ENCODE measurements around the gene SPDYC. TPM values are rescaled to one million over a fixed set of nuclear protein-coding genes. Genes with fewer than 3 reads are reported as not detected.

The SPDYC gene
- total and polyA plus RNA-seq, 2 donors from 2014 or later: 0.43 TPM; not detected in 1

DNA sequence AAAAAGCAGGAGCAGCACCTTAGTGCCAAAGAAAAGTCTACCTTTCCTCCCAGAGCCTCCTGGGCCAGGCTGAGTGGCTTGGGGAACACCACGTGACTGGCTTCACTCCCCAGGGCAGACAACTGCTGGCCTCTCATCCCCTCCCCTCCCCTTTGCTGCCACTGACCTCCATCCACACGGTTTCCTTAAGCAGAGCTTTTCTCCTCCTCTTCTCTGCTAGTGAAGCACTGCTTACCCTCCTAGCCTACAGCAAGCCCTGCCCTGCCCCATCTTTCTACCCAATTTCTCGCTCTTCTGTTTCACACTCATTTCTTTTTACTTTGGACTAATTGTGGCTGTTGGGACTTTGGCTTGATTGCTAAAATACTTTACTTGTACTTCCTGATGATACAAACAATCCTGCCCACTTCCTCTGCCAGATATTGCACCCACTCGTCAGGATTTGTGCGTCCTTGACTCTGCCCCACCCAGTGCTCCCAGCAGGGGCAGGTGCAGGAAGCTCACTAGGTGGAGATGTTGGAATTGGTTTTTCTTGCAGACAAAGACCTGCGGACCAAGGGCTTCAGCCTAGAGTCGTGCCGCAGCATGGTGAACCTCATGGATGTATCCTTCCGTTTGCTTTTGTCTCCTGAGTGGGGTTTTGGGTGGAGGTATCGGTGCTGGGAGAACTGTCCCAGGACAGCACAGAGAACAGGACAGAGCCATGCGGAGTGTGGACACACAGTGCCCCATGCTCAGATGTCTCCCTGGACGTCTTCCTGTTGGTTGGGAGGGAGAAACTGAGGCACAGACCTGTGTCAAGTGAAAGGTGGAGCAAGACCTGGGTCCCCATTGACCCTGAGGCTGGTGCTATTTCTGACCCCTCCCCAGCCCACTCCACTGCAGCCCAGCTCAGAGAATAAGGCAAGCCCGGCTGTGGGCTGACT lies 39.0 kb downstream of the SPDYC start:
- Histone ChIP-seq H3K27ac (ENCODE audit: low read depth in 2 of 2, low read length in 2 of 2) (no peak overlapping the region), H3K9me3 (ENCODE audit: control insufficient read depth in 2 of 3, insufficient read depth in 1 of 3, low read length in 3 of 3) (no peaks in the 10 kb centered on the region), H3K9ac (ENCODE audit: low read length in 3 of 3) (no peak overlapping the region), H3K36me3 (ENCODE audit: control insufficient read depth in 2 of 3, insufficient read depth in 3 of 3, low read length in 3 of 3) (peaks cover 0 to 45% (median 23%) of the 10 kb centered on the region in 3 donors), H3K27me3 (ENCODE audit: control insufficient read depth, insufficient read depth, low read length) (no peaks in the 10 kb centered on the region), H3K4me1 (ENCODE audit: control insufficient read depth in 2 of 3, insufficient read depth in 2 of 3, low read depth in 1 of 3, low read length in 3 of 3) (peaks cover 0 to 3% (median 0%) of the 10 kb centered on the region in 3 donors), H3K4me3 (ENCODE audit: low read length in 3 of 3) (no peak overlapping the region)
- TF ChIP-seq, protein P1, sequence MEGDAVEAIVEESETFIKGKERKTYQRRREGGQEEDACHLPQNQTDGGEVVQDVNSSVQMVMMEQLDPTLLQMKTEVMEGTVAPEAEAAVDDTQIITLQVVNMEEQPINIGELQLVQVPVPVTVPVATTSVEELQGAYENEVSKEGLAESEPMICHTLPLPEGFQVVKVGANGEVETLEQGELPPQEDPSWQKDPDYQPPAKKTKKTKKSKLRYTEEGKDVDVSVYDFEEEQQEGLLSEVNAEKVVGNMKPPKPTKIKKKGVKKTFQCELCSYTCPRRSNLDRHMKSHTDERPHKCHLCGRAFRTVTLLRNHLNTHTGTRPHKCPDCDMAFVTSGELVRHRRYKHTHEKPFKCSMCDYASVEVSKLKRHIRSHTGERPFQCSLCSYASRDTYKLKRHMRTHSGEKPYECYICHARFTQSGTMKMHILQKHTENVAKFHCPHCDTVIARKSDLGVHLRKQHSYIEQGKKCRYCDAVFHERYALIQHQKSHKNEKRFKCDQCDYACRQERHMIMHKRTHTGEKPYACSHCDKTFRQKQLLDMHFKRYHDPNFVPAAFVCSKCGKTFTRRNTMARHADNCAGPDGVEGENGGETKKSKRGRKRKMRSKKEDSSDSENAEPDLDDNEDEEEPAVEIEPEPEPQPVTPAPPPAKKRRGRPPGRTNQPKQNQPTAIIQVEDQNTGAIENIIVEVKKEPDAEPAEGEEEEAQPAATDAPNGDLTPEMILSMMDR (IDR thresholded peaks at IDR 0.05; ENCODE audit: borderline replicate concordance, extremely low read depth, insufficient read depth): no peak
- no peak for FAIRE-seq
- DNase-seq: peak in 2 of 5 donors; percentile 8 to 17
- intact Hi-C loops (cut with DNase I): no loop called here

DNA sequence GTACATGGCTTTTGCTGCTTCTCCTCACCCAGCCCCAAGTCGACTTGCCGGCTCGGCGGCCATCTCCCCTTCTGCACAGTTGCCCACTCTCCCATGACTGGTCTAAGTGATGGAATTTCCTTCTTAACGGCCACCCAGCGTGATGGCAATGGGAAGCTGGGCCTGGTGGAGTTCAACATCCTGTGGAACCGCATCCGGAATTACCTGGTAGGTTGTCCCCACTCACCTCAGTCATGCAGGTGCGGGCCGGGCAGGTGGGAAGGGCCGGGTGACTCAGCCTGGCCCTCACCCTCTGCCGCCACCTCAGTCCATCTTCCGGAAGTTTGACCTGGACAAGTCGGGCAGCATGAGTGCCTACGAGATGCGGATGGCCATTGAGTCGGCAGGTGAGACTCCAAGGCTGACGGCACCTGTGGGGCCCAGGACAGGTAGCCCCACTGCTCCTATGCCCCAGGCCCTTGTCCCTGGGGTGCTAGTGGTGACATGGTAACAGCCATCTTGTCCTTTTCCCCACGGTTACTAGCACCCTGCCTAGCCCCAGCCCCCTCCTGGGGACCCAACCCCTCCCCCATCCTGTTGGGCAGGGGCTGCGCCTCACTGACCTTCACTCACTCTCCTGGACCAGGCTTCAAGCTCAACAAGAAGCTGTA lies 39.8 kb downstream of the SPDYC start:
- DNase-seq (peak in 2 of 5 donors; percentile 30 to 47), FAIRE-seq (no peak)
- Histone ChIP-seq H3K9me3 (ENCODE audit: control insufficient read depth in 2 of 3, insufficient read depth in 1 of 3, low read length in 3 of 3) (no peaks in the 10 kb centered on the region), H3K36me3 (ENCODE audit: control insufficient read depth in 2 of 3, insufficient read depth in 3 of 3, low read length in 3 of 3) (peaks cover 0 to 45% (median 23%) of the 10 kb centered on the region in 3 donors), H3K27me3 (ENCODE audit: control insufficient read depth, insufficient read depth, low read length) (no peaks in the 10 kb centered on the region), H3K9ac (ENCODE audit: low read length in 3 of 3) (no peak overlapping the region), H3K4me1 (ENCODE audit: control insufficient read depth in 2 of 3, insufficient read depth in 2 of 3, low read depth in 1 of 3, low read length in 3 of 3) (peaks cover 0 to 3% (median 0%) of the 10 kb centered on the region in 3 donors), H3K4me3 (ENCODE audit: low read length in 3 of 3) (no peak overlapping the region), H3K27ac (ENCODE audit: low read depth in 2 of 2, low read length in 2 of 2) (no peak overlapping the region)
- intact Hi-C loops (cut with DNase I): no loop called here
- TF ChIP-seq, protein P1 (IDR thresholded peaks at IDR 0.05; ENCODE audit: borderline replicate concordance, extremely low read depth, insufficient read depth): no peak

DNA sequence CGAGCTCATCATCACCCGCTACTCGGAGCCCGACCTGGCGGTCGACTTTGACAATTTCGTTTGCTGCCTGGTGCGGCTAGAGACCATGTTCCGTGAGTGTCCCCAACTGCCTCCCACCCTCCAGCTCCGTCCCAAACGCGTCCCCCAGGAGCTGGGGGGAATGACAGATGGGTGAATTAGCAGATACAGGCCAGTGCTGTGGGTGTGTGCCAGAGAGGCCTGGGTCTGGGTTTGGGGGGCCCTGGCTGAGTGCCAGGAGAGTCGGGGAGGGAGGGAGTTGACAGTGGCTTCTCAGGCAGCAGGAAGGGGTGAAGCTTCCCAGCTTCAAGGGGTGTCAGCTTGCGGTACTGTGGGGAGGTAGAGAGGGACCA lies 40.3 kb downstream of the SPDYC start:
- intact Hi-C loops (cut with DNase I): no loop called here
- peaks cover 0 to 3% (median 0%) of the 10 kb centered on the region in 3 donors for H3K4me1 ChIP-seq (ENCODE audit: control insufficient read depth in 2 of 3, insufficient read depth in 2 of 3, low read depth in 1 of 3, low read length in 3 of 3)
- no peaks in the 10 kb centered on the region for H3K9me3 ChIP-seq (ENCODE audit: control insufficient read depth in 2 of 3, insufficient read depth in 1 of 3, low read length in 3 of 3)
- no peaks in the 10 kb centered on the region for H3K27me3 ChIP-seq (ENCODE audit: control insufficient read depth, insufficient read depth, low read length)
- FAIRE-seq: no peak
- peaks cover 0 to 45% (median 23%) of the 10 kb centered on the region in 3 donors for H3K36me3 ChIP-seq (ENCODE audit: control insufficient read depth in 2 of 3, insufficient read depth in 3 of 3, low read length in 3 of 3)
- no peak overlapping the region for H3K4me3 ChIP-seq (ENCODE audit: low read length in 3 of 3)
- no peak overlapping the region for H3K9ac ChIP-seq (ENCODE audit: low read length in 3 of 3)
- TF ChIP-seq, protein P1 (IDR thresholded peaks at IDR 0.05; ENCODE audit: borderline replicate concordance, extremely low read depth, insufficient read depth): no peak
- no peak overlapping the region for H3K27ac ChIP-seq (ENCODE audit: low read depth in 2 of 2, low read length in 2 of 2)
- peak in 1 of 5 donors; percentile 37 for DNase-seq

Measured in kidney (tissue), 14 donors.